ENCODE results near the gene MAP7.
"Not testable (repeated sequence)": the region's sequence is repeated elsewhere in the genome, so short reads cannot be mapped to it uniquely, and the experiment has no call there.

Gene MAP7

DNA sequence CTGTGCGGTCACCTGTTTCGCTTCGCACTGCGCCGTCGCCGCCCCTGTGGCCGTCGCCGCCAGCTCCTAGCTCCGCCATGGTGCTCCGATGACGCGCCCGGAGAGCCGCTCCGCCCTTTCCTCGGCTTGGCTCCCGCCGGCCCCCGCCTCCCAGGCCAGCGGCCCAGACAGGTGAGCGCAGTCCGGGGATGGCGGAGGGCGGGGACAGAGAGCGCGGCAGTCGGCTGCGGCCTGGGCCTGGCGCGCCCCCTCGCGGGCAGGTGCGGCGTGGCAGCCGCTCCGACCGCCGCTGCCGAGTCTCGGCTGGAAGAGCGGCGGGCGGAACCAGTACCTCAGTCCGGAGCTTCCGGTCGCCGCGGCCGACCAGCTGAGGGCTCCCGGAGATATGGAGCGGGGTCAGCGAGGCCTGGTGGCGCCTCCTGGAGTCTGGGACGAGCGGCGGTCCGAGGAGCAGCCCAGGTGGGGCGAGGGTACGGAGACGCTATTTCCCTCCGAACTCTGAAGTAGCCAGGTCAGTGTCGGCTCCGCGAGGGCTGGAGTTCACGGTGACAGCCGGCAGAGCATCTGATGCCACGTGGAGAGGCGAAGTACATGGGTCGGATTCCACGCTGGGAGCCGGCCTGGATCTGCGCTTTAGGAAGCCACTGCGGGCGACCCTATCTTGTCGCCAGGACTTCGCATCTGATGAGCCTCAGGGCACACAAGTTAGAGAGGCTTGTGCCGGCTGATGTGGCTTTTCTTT, at the start of gene MAP7:
MAP7 (minus strand) TSS at position 93 of the 742 bp plus-strand sequence; CDS start at position 79, 14 bp downstream.
- peak; percentile 24 to 49 for DNase-seq (ENCODE audit: extremely low read depth in 1 of 2, low read depth in 1 of 2)

DNA sequence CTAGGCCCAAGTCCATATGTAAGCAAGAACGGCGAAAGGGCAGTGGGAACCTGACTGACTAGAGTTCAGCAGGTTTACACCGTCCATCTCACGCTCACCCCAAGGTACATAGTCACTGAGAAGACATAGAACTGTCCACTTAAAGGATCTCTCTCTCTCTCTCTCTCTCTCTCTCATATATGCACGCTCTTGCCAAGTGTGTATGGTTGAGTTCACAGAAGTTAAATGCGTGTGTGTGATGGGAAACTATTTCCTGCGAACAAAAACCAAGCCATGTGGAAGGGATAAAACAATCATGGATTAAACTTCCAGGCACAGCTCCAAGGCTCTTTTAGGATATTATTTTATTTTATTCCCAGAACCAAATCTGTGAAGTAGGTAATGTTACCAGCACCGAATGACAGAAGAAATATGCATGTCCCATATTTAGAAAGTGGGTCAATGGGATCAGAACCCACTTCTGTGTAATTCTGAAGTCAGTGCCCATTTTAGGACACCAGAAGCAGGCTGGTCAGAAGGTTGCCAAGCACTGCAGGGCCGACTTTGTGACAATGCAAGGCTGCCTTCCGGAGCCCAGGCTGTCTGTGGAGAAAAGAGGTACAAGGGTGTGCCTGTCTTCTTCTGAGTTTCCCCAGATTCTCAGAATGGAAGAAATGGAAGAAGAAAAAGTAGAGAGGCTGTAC, 49.2 kb upstream of the MAP7 start:
- no peak for DNase-seq (ENCODE audit: extremely low read depth in 1 of 2, low read depth in 1 of 2)

- DNase-seq (ENCODE audit: extremely low read depth in 1 of 2, low read depth in 1 of 2): no peak
Measured at GRCh38 chr6:136598048-136598447, 47.8 kb upstream of the MAP7 start.

DNA sequence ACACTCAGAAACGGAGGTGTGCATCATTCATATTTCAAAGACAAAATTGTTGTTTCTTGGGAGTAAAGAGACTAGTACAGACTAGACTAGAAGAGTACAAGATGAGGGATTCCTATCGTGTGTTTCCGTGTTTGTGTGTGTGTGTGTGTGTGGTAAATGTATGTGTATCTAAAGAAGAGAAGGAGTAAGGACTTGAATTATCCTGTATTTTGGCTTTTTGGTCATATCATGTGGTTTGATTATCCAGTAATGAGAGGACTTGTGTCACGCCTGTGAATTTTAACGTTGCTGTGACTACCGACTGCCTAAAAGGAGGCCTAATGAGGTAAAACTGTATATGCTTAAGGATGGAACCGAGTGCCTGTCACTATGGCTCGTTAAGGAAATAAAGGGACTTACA, 44.4 kb upstream of the MAP7 start:
- DNase-seq (ENCODE audit: extremely low read depth in 1 of 2, low read depth in 1 of 2): no peak

GRCh38 chr6:136593748-136594490, 43.7 kb upstream of the MAP7 start:
- DNase-seq (ENCODE audit: extremely low read depth in 1 of 2, low read depth in 1 of 2): peak; percentile 11 to 59

GRCh38 chr6:136592930-136593673, 42.9 kb upstream of the MAP7 start:
- DNase-seq (ENCODE audit: extremely low read depth in 1 of 2, low read depth in 1 of 2): no peak

GRCh38 chr6:136591617-136592016, 41.4 kb upstream of the MAP7 start:
- no peak for DNase-seq (ENCODE audit: extremely low read depth in 1 of 2, low read depth in 1 of 2)

GRCh38 chr6:136590846-136591245, 40.6 kb upstream of the MAP7 start:
- not testable (repeated sequence) for DNase-seq (ENCODE audit: extremely low read depth in 1 of 2, low read depth in 1 of 2)

DNA sequence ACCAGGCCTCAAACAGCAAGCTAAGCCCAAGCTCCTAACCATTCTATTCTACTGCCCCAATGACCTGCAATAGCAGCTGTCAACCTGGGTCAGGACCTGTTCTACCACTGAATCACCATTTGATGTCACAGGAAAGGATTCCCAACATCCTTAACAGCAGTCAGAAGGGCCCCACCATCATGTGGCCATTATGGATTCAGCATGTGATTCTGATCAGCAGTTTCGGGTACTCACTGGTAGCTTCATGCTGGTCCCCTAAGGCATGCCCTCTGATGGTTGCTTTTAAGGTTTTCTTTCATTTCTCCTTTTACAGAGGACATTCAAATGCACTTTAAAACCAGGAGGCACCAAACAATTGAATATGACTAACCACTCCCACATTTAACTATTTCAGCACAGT, 37.3 kb upstream of the MAP7 start:
- no peak for DNase-seq (ENCODE audit: extremely low read depth in 1 of 2, low read depth in 1 of 2)

DNA sequence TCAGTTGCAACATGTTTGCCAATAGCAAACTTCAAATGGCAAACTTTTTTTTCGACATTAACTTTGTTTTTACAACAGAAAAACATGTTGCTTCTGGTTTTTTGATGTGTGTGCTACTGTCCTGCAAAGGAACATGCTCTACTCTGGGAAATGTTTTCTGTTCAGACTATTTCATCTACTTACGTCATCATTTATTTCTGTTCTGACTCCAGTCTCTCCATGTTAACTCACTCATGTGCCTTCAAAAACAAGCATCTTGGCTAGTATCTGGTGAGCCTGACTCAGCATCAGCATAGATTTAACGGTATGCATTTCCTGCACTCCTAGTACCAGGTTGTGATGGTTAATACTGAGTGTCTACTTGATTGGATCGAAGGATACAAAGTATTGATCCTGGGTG, 36.1 kb upstream of the MAP7 start:
- DNase-seq (ENCODE audit: extremely low read depth in 1 of 2, low read depth in 1 of 2): no peak

DNA sequence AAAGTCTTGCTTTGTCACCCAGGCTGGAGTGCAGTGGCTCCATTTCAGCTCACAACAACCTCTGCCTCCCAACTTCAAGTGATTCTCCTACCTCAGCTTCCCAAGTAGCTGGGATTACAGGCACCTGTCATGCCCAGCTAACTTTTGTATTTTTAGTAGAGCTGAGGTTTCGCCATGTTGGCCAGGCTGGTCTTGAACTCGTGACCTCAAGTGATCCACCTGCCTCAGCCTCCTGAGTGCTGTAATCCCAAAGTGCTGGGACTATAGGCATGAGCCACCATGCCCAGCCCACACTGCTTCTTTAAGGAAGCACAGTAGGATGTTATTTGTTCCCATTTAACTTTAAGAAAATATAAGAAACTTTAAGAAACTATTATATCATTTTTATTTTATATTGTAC, 35.3 kb upstream of the MAP7 start:
- not testable (repeated sequence) for DNase-seq (ENCODE audit: extremely low read depth in 1 of 2, low read depth in 1 of 2)

GRCh38 chr6:136584290-136584689, 34.1 kb upstream of the MAP7 start:
- DNase-seq (ENCODE audit: extremely low read depth in 1 of 2, low read depth in 1 of 2): not testable (repeated sequence)

DNA sequence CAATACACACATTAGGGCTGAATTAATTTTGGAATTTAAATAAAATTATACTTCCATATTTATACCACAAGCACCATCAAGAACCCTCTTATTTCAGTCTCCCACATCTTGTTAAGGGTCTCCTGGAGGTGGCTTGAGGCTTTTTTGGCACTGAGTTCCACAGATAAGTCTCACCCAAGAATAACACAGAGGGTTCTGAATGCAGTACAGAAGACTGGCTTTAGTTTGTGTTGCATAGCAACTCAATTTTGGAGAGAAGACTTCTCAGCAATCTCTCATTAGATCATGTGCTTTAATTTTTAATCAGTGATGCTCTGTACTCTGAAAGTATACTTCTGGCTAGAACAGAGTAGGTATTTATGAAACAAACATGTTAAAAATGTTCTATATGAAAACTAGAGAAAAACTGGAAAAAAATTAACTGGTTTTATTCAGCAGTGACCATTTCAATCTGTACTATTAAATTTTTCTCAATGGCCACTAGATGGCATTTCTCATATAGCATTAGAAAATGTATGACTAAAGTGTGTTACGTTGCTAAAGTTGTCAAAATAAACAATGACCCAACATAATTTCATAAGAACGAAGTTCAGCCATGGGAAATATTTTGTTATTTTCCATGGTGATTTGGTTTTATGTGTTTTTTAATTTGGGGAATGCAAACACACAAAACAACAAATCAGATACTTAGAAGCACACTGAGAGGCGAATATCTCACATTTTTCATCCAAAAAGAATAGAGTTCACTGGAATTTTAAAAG, 32.7 kb upstream of the MAP7 start:
- no peak for DNase-seq (ENCODE audit: extremely low read depth in 1 of 2, low read depth in 1 of 2)

DNA sequence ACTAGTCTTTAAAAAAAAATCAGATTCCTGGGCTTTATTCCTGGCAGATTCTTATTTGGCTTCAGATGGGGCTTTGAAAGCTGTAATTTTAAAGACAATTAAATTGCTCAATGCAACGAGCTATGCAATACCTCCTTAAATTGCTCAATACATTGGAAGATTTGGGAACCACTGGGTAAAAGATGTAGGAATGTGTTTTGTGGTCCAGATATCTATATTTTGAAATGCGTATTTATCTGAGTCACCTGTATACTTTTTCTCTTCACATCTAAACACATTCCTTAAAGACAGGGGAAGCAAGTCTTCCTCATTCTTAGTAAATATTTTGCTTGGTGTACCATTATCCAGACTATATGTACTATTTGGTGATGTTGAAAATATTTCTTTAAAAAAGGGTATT, 29.6 kb upstream of the MAP7 start:
- no peak for DNase-seq (ENCODE audit: extremely low read depth in 1 of 2, low read depth in 1 of 2)

DNA sequence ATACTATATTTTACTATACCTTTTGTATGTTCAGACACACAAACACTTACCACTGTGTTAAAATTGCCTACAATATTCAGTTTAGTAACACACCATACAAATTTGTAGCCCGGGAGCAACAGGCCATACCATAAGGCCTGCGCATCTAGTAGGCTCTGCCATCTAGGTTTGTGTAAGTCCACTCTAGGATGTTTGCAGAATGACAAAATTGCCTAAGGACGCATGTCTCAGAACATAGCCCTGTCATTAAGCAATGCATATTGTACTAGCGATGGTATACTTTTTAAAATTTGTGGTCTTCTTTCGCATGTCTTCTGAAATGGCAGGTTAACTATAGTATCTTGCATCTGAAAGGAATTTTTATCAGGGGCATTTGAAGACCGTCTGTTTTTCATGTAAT, 26.6 kb upstream of the MAP7 start:
- DNase-seq (ENCODE audit: extremely low read depth in 1 of 2, low read depth in 1 of 2): no peak

DNA sequence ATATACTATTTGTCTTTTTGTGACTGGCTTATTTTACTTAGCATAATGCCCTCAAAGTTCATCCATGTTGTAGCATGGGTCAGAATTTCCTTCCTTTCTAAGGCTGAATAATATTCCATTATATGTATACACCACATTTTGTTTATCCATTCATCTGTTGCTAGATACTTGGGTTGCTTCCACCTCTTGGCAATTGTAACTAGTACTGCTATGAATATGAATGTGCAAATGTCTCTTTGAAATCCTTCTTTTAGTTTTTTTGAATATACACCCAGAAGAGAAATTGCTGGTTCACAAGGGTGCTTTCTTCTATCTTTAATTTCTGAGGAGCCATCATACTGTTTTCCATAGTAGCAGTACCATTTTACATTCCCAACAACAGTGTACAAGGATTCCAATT, 21.3 kb upstream of the MAP7 start:
- DNase-seq (ENCODE audit: extremely low read depth in 1 of 2, low read depth in 1 of 2): no peak

DNA sequence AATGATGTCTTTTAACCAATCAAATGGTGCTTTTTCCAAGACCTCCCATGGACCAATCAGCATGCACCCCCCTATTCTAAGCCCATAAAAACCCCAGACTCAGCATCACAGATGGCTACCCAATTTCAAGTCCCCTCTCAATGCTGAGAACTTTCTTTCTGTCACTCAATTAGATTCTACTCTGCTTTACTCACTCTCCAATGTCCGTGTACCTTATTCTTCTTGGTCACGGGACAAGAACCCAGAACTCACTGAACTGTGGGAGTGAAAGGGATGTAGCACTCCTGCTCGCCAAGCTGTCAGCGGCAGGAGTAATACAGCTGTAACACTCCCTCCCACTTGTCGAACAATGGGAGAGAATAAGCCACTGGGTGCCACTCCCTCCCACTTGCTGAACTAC, 20.8 kb upstream of the MAP7 start:
- no peak for DNase-seq (ENCODE audit: extremely low read depth in 1 of 2, low read depth in 1 of 2)

GRCh38 chr6:136568129-136568528, 17.9 kb upstream of the MAP7 start:
- no peak for DNase-seq (ENCODE audit: extremely low read depth in 1 of 2, low read depth in 1 of 2)

DNA sequence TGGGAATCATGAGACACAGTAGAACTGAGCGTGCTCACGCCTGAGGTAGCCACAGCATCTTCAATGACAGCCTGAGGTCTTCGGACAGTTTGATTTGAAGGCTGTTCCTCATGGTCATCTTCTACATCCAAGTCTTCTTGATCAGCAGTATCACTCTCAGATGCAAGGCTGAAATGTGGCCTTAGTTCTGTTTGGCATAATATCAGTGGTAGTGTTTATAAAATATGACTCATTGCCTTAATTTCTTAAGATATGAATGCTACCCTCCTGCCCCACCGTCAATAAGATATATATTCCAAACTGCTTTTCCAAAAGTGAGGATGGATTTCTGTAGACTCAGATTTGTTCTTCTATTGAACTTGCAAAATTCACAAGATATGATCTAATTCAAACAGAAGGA, 17.5 kb upstream of the MAP7 start:
- no peak for DNase-seq (ENCODE audit: extremely low read depth in 1 of 2, low read depth in 1 of 2)

- DNase-seq (ENCODE audit: extremely low read depth in 1 of 2, low read depth in 1 of 2): no peak
Measured at GRCh38 chr6:136566851-136567250, 16.6 kb upstream of the MAP7 start.
